Fibroblast of skin of right quadriceps (primary cell): ENCODE data around the gene MEOX2.

Experiments used
- DNase-seq: peaks from one replicate; pipeline ENCODE4 v3.0.0-alpha.2; 2013

MEOX2 gene

GRCh38 chr7:15607529-15608210, 78.8 kb downstream of the MEOX2 start:
- DNase-seq: peak; percentile 25

GRCh38 chr7:15606561-15606960, 79.9 kb downstream of the MEOX2 start:
- no peak for DNase-seq

GRCh38 chr7:15604166-15604565, 82.3 kb downstream of the MEOX2 start:
- DNase-seq: no peak

GRCh38 chr7:15603124-15603523, 83.4 kb downstream of the MEOX2 start:
- peak; percentile 42 for DNase-seq

- peak; percentile 20 for DNase-seq
These were observed 84.2 kb downstream of the MEOX2 start for GRCh38 chr7:15602236-15602635.

- DNase-seq: no peak
These were observed 85.3 kb downstream of the MEOX2 start for GRCh38 chr7:15601175-15601574.

- no peak for DNase-seq
These were observed 86.2 kb downstream of the MEOX2 start for GRCh38 chr7:15600298-15600697.

- DNase-seq: no peak
These were observed 92.0 kb downstream of the MEOX2 start for GRCh38 chr7:15594461-15594860.

- no peak for DNase-seq
These were observed 93.1 kb downstream of the MEOX2 start for GRCh38 chr7:15593382-15593781.

GRCh38 chr7:15586266-15586665, 100.2 kb downstream of the MEOX2 start:
- no peak for DNase-seq

GRCh38 chr7:15584575-15584974, 101.9 kb downstream of the MEOX2 start:
- no peak for DNase-seq

GRCh38 chr7:15582773-15583172, 103.7 kb downstream of the MEOX2 start:
- DNase-seq: no peak

GRCh38 chr7:15581352-15581951, 105.0 kb downstream of the MEOX2 start:
- DNase-seq: no peak

GRCh38 chr7:15580604-15581351, 105.7 kb downstream of the MEOX2 start:
- DNase-seq: no peak

- DNase-seq: no peak
These were observed 108.9 kb downstream of the MEOX2 start for GRCh38 chr7:15577600-15577999.

- DNase-seq: peak; percentile 76
These were observed 115.1 kb downstream of the MEOX2 start for GRCh38 chr7:15571301-15571878.

GRCh38 chr7:15567652-15568051, 118.8 kb downstream of the MEOX2 start:
- DNase-seq: no peak

- DNase-seq: no peak
These were observed 119.4 kb downstream of the MEOX2 start for GRCh38 chr7:15567036-15567435.

GRCh38 chr7:15566476-15566875, 120.0 kb downstream of the MEOX2 start:
- DNase-seq: no peak

GRCh38 chr7:15561835-15562234, 124.6 kb downstream of the MEOX2 start, which contains the start of gene AGMO:
Gene AGMO, minus strand, starts transcription at chr7:15562015.
- DNase-seq: peak; percentile 28
